Measurements from ENCODE around the gene HOXB9. TPM values are rescaled to one million over a fixed set of nuclear protein-coding genes. Genes with fewer than 3 reads are reported as not detected.

Gene HOXB9
- total RNA-seq, 1 experiment from 2014 or later: not detected

- H3K9ac ChIP-seq (ENCODE audit: extremely low read depth, insufficient read length, low read length): no peak overlapping the region
- no peak overlapping the region for H2BK20ac ChIP-seq (ENCODE audit: low read depth, low read length, poor library complexity, severe bottlenecking)
- no peak overlapping the region for H2BK5ac ChIP-seq (ENCODE audit: insufficient read length, low read length)
- H4K8ac ChIP-seq (replicated peaks; ENCODE audit: insufficient read length, low read depth, low read length): no peak overlapping the region
- DNase-seq: no peak
- no peaks in the 10 kb centered on the region for H3K79me2 ChIP-seq (ENCODE audit: insufficient read depth, low read length)
- H2BK12ac ChIP-seq (ENCODE audit: insufficient read length, low read depth, low read length): no peak overlapping the region
- Mint-ChIP-seq H3K9me3 (peaks cover 0 to 21% of the 10 kb centered on the region in 2 experiments; a peak in 2 of 5 replicates), H3K27ac (no peak overlapping the region), H3K27me3 (ENCODE audit: low read depth) (peaks cover 100% of the 10 kb centered on the region), H3K4me1 (peaks cover 8 to 33% of the 10 kb centered on the region in 2 experiments), H3K36me3 (ENCODE audit: insufficient read depth in 1 of 3, low read depth in 3 of 3) (no peaks in the 10 kb centered on the region), H3K4me3 (no peak overlapping the region)
- no peak overlapping the region for H4K91ac ChIP-seq (ENCODE audit: insufficient read length, low read depth, low read length)
- no peak overlapping the region for H3K27ac ChIP-seq (ENCODE audit: insufficient read length, low read depth, low read length)
- H3K56ac ChIP-seq (ENCODE audit: insufficient read length, low read depth, low read length): no peak overlapping the region
- no CpG with 5 or more reads among the region's 16 CpGs for WGBS (ENCODE audit: extremely low coverage, insufficient read length, low lambda C conversion rate)
- no peak overlapping the region for H2AK5ac ChIP-seq (ENCODE audit: insufficient read length, low read length)
- H2BK15ac ChIP-seq (ENCODE audit: low read depth, low read length): no peak overlapping the region
- no peak overlapping the region for H3K14ac ChIP-seq (ENCODE audit: insufficient read depth, low read length)
- no peak overlapping the region for H4K5ac ChIP-seq (ENCODE audit: insufficient read length, low read depth, low read length)
- no peaks in the 10 kb centered on the region for H4K20me1 ChIP-seq (ENCODE audit: control insufficient read depth, insufficient read depth, insufficient read length)
- H3K9me3 ChIP-seq (ENCODE audit: control insufficient read depth, low read depth, low read length): no peaks in the 10 kb centered on the region
- no peaks in the 10 kb centered on the region for H3K23me2 ChIP-seq (ENCODE audit: insufficient read length, low read depth, low read length, poor library complexity, severe bottlenecking)
- H3K4ac ChIP-seq (ENCODE audit: low read depth, low read length): no peak overlapping the region
- no peaks in the 10 kb centered on the region for H3K79me1 ChIP-seq (ENCODE audit: insufficient read depth, low read depth, low read length, poor library complexity, severe bottlenecking)
- H3T11ph ChIP-seq (ENCODE audit: low read length): no peak overlapping the region
- TF ChIP-seq, protein P1, sequence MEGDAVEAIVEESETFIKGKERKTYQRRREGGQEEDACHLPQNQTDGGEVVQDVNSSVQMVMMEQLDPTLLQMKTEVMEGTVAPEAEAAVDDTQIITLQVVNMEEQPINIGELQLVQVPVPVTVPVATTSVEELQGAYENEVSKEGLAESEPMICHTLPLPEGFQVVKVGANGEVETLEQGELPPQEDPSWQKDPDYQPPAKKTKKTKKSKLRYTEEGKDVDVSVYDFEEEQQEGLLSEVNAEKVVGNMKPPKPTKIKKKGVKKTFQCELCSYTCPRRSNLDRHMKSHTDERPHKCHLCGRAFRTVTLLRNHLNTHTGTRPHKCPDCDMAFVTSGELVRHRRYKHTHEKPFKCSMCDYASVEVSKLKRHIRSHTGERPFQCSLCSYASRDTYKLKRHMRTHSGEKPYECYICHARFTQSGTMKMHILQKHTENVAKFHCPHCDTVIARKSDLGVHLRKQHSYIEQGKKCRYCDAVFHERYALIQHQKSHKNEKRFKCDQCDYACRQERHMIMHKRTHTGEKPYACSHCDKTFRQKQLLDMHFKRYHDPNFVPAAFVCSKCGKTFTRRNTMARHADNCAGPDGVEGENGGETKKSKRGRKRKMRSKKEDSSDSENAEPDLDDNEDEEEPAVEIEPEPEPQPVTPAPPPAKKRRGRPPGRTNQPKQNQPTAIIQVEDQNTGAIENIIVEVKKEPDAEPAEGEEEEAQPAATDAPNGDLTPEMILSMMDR (conservative IDR thresholded peaks at IDR 0.05): no peak
- H2AFZ ChIP-seq (ENCODE audit: low read length): no peak overlapping the region
- H3K4me2 ChIP-seq (ENCODE audit: insufficient read depth, insufficient read length, low read length): peak overlapping the region; percentile 13
- no peak overlapping the region for H3K23ac ChIP-seq (ENCODE audit: insufficient read length, low read depth, low read length)
- H3K27me3 ChIP-seq (ENCODE audit: insufficient read depth, low read length): peaks cover 99% of the 10 kb centered on the region
- no peaks in the 10 kb centered on the region for H3K4me1 ChIP-seq (ENCODE audit: insufficient read depth, low read length)
- no peak overlapping the region for H2BK120ac ChIP-seq (ENCODE audit: low read depth, low read length, poor library complexity, severe bottlenecking)
- no peak overlapping the region for H3K18ac ChIP-seq (ENCODE audit: insufficient read length, low read depth, low read length)
Observed at GRCh38 chr17:48597528-48597777, 28.7 kb downstream of the HOXB9 start.

All from H9 (cell line).